Spleen (tissue), 7 donors: ENCODE data around the gene SCN1B.
"Not testable (repeated sequence)": the region's sequence is repeated elsewhere in the genome, so short reads cannot be mapped to it uniquely, and the experiment has no call there.

Experiments
- CTCF ChIP-seq, 11 experiments: fragments of 200-600 bp in 7 of 11; fragments of 450-650 bp in 4 of 11; sonication (generic) in 4 of 11; IDR thresholded peaks in 8 of 11; conservative IDR thresholded peaks in 3 of 11; 1 replicate in 7 of 11; 2 replicates in 4 of 11; pipeline versions ENCODE4 v1.4.0 to v1.8.0; 2016 to 2021; ENCODE audit warnings: antibody characterized with exemption in 11 of 11, inconsistent platforms in 4 of 11, mild to moderate bottlenecking in 1 of 11
- POLR2A ChIP-seq, 3 donors: fragments of 450-650 bp; IDR thresholded peaks; one replicate each; pipeline ENCODE4 v1.5.1; 2017; ENCODE audit warnings: antibody characterized with exemption in 3 of 3, mild to moderate bottlenecking in 1 of 3
- POLR2AphosphoS5 ChIP-seq, 3 donors: sonication (generic); formaldehyde crosslinking; IDR thresholded peaks; one replicate each; pipeline ENCODE4 v1.5.1; 2017; ENCODE audit warnings: antibody characterized with exemption in 3 of 3
- donor health status: DM: no; HTN: no; CAD: no; lungs with moderate emphysema.
- donor health status: DM: no; HTN: no; CAD: no.
- donor health status: DM: no; HTN: no; CAD: no.

DNA sequence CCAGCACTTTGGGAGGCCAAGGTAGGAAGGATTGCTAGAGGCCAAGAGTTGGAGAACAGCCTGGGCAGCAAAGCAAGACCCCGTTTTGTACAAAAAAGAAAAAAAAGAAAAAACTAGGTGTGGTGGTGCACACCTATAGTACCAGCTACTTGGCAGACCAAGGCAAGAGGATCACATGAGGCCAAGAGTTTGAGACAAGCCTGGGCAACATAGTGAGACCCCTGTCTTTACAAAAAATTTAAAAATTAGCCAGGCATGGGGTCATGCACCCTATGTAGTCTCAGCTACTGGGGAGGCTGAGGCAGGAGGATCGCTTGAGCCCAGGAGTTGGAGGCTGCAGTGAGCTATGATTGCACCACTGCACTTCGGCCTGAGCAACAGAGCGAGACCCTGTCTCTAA, 15.5 kb upstream of the SCN1B start:
- not testable (repeated sequence) for TF ChIP-seq CTCF (IDR thresholded peaks at IDR 0.05 in 8 of 11, conservative IDR thresholded peaks at IDR 0.05 in 3 of 11); POLR2AphosphoS5 (IDR thresholded peaks at IDR 0.05); POLR2A (IDR thresholded peaks at IDR 0.05)
